HepG2 (cell line): ENCODE measurements around the gene POLE3. TPM values are rescaled to one million over a fixed set of nuclear protein-coding genes. Genes with fewer than 3 reads are reported as not detected.
A peak's percentile ranks its signal among the peaks of the same experiment; 100 is the strongest.

Source experiments
- CAMTA2 ChIP-seq: sonication (generic); formaldehyde crosslinking; IDR thresholded peaks from 2 replicates; pipeline ENCODE4 v1.4.0; 2020; ENCODE audit warnings: mild to moderate bottlenecking, missing genetic modification reagents, borderline replicate concordance
- CHD2 ChIP-seq: IDR thresholded peaks from 2 replicates; pipeline ENCODE4 v1.6.1; 2011; ENCODE audit warnings: low read depth, low read length, improper control_type of control experiment
- FOXC1 ChIP-seq: sonication (generic); formaldehyde crosslinking; IDR thresholded peaks from 2 replicates; pipeline ENCODE4 v1.8.0; 2022; ENCODE audit warnings: mild to moderate bottlenecking, missing genetic modification reagents, borderline replicate concordance
- POGZ ChIP-seq: sonication (generic); formaldehyde crosslinking; IDR thresholded peaks from 2 replicates; pipeline ENCODE4 v1.4.0; 2020; ENCODE audit warnings: mild to moderate bottlenecking, missing genetic modification reagents
- STAT6 ChIP-seq: sonication (generic); formaldehyde crosslinking; IDR thresholded peaks from 2 replicates; pipeline ENCODE4 v1.4.0; 2020; ENCODE audit warnings: missing genetic modification reagents, mild to moderate bottlenecking, borderline replicate concordance
- ZBTB4 ChIP-seq: sonication (generic); formaldehyde crosslinking; IDR thresholded peaks from 2 replicates; pipeline ENCODE4 v1.4.0; 2020; ENCODE audit warnings: missing genetic modification reagents, mild to moderate bottlenecking, borderline replicate concordance
- ZNF230 ChIP-seq: sonication (generic); formaldehyde crosslinking; IDR thresholded peaks from 2 replicates; pipeline ENCODE4 v1.4.0; 2020; ENCODE audit warnings: mild to moderate bottlenecking, missing genetic modification reagents
- ZNF790 ChIP-seq: sonication (generic); formaldehyde crosslinking; IDR thresholded peaks from 2 replicates; pipeline ENCODE4 v1.8.0; 2022; ENCODE audit warnings: missing genetic modification reagents, mild to moderate bottlenecking, borderline replicate concordance
- polyA plus RNA-seq, 8 experiments: library from polyadenylated mRNA; depleted of rRNA in 3 of 8; stranded (reverse) in 7 of 8; unstranded in 1 of 8; fragments of >200 nt; fragmentation: Illumina TruSeq in 4 of 8; extraction: Trizol in 4 of 8; gene quantifications; 2 replicates each; pipeline versions ENCODE4 v1.2.1 to v1.2.3, GENCODE V29; 2011 to 2016; ENCODE audit warnings: low read depth in 4 of 8, missing spikeins in 1 of 8, mixed read lengths in 1 of 8; ENCODE audit not compliant: insufficient read depth in 1 of 8
- total RNA-seq, 5 experiments: library from RNA; depleted of rRNA; stranded (reverse); fragments of >200 nt; fragmentation: Illumina TruSeq; extraction: Trizol; gene quantifications; 2 replicates each; pipeline ENCODE4 v1.2.3, GENCODE V29; 2016; ENCODE audit warnings: low read depth in 1 of 5
- TF ChIP-seq, protein P1 (sequence below): sonication (generic); formaldehyde crosslinking; IDR thresholded peaks from 2 replicates; pipeline ENCODE4 v1.5.0; 2020; ENCODE audit warnings: mild to moderate bottlenecking, missing genetic modification reagents, borderline replicate concordance
- TF ChIP-seq, protein P2 (sequence below): sonication (generic); formaldehyde crosslinking; IDR thresholded peaks from 2 replicates; pipeline ENCODE4 v1.8.0; 2022; ENCODE audit warnings: mild to moderate bottlenecking, missing genetic modification reagents, moderate library complexity
- TF ChIP-seq, protein P3 (sequence below): sonication (generic); formaldehyde crosslinking; IDR thresholded peaks from 2 replicates; pipeline ENCODE4 v1.5.0; 2020; ENCODE audit warnings: missing genetic modification reagents

Gene POLE3
- total and polyA plus RNA-seq, 2 of the 13 experiments (the other 11 are each of a cell fraction or from before 2014, with no cell fraction given): 36.0 to 77.2 TPM

DNA sequence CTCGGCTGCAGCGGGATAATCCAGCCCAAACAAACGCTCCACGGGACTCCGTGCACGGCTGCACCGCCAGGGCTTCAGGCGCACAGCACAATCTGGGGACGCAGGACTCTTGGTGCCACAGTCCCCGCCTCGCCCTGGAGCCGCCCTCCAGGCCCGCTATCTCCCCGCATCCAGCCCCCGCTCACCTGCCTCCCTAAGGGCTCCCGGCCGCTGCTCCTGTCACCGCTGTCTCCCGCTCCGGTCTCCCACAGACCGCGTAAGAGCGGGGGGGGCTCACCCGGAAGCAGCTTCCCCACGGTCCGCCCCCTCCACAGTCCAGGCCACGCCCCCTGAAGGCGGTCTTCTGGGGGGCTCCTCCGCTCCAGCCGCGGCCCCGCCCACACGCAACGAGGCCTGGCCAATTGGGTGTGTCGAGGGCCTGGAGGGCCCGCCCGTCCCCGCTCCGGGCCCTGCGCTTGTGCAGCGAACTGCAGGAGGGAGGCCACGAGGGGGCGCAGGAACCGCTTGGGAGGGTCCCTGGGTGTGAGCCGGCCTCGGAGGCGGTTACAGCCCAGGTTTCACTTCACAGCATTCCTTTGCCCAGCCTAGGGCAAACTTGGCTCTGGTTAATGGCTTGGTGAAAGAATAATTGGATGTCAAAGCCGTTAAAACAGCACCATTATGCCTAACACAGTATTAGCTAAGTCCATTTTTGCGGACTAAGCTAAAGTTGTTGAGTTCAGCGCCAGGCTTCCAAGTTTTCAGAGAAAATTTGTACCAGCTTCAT, 9.3 kb downstream of the POLE3 start, which contains the start of gene ALAD (continued):
- TF ChIP-seq, protein P1, sequence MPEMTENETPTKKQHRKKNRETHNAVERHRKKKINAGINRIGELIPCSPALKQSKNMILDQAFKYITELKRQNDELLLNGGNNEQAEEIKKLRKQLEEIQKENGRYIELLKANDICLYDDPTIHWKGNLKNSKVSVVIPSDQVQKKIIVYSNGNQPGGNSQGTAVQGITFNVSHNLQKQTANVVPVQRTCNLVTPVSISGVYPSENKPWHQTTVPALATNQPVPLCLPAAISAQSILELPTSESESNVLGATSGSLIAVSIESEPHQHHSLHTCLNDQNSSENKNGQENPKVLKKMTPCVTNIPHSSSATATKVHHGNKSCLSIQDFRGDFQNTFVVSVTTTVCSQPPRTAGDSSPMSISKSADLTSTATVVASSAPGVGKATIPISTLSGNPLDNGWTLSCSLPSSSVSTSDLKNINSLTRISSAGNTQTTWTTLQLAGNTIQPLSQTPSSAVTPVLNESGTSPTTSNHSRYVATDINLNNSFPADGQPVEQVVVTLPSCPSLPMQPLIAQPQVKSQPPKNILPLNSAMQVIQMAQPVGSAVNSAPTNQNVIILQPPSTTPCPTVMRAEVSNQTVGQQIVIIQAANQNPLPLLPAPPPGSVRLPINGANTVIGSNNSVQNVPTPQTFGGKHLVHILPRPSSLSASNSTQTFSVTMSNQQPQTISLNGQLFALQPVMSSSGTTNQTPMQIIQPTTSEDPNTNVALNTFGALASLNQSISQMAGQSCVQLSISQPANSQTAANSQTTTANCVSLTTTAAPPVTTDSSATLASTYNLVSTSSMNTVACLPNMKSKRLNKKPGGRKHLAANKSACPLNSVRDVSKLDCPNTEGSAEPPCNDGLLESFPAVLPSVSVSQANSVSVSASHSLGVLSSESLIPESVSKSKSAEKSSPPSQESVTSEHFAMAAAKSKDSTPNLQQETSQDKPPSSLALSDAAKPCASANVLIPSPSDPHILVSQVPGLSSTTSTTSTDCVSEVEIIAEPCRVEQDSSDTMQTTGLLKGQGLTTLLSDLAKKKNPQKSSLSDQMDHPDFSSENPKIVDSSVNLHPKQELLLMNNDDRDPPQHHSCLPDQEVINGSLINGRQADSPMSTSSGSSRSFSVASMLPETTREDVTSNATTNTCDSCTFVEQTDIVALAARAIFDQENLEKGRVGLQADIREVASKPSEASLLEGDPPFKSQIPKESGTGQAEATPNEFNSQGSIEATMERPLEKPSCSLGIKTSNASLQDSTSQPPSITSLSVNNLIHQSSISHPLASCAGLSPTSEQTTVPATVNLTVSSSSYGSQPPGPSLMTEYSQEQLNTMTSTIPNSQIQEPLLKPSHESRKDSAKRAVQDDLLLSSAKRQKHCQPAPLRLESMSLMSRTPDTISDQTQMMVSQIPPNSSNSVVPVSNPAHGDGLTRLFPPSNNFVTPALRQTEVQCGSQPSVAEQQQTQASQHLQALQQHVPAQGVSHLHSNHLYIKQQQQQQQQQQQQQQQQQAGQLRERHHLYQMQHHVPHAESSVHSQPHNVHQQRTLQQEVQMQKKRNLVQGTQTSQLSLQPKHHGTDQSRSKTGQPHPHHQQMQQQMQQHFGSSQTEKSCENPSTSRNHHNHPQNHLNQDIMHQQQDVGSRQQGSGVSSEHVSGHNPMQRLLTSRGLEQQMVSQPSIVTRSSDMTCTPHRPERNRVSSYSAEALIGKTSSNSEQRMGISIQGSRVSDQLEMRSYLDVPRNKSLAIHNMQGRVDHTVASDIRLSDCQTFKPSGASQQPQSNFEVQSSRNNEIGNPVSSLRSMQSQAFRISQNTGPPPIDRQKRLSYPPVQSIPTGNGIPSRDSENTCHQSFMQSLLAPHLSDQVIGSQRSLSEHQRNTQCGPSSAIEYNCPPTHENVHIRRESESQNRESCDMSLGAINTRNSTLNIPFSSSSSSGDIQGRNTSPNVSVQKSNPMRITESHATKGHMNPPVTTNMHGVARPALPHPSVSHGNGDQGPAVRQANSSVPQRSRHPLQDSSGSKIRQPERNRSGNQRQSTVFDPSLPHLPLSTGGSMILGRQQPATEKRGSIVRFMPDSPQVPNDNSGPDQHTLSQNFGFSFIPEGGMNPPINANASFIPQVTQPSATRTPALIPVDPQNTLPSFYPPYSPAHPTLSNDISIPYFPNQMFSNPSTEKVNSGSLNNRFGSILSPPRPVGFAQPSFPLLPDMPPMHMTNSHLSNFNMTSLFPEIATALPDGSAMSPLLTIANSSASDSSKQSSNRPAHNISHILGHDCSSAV (CRISPR knock-in tag): peak; percentile 71; the same call in 1 of the 2 replicates
- TF ChIP-seq ZNF790 (CRISPR knock-in tag) (no peak), ZNF230 (CRISPR knock-in tag) (peak; percentile 76; the same call in 1 of the 2 replicates), CAMTA2 (CRISPR knock-in tag) (peak; percentile 62; the same call in 1 of the 2 replicates), ZBTB4 (CRISPR knock-in tag) (no peak), FOXC1 (CRISPR knock-in tag) (peak; percentile 51; the same call in 1 of the 2 replicates), POGZ (CRISPR knock-in tag) (peak; percentile 89), CHD2 (no peak), STAT6 (no peak)
- TF ChIP-seq, protein P2, sequence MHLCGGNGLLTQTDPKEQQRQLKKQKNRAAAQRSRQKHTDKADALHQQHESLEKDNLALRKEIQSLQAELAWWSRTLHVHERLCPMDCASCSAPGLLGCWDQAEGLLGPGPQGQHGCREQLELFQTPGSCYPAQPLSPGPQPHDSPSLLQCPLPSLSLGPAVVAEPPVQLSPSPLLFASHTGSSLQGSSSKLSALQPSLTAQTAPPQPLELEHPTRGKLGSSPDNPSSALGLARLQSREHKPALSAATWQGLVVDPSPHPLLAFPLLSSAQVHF (CRISPR knock-in tag): no peak
- TF ChIP-seq, protein P3, sequence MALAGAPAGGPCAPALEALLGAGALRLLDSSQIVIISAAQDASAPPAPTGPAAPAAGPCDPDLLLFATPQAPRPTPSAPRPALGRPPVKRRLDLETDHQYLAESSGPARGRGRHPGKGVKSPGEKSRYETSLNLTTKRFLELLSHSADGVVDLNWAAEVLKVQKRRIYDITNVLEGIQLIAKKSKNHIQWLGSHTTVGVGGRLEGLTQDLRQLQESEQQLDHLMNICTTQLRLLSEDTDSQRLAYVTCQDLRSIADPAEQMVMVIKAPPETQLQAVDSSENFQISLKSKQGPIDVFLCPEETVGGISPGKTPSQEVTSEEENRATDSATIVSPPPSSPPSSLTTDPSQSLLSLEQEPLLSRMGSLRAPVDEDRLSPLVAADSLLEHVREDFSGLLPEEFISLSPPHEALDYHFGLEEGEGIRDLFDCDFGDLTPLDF (CRISPR knock-in tag): peak; percentile 49
